GM12865 (cell line): ENCODE data around the gene LTBP1.

Source experiments
- DNase-seq: peaks from one replicate; pipeline ENCODE4 v3.0.0; 2010; ENCODE audit warnings: low read depth
- H3K4me3 ChIP-seq: 2 replicates; pipeline ENCODE4 v1.5.1; 2011; ENCODE audit warnings: mild to moderate bottlenecking, low read depth, low read length, control low read depth
- CTCF ChIP-seq: IDR thresholded peaks from 2 replicates; pipeline ENCODE4 v1.5.1; 2011; ENCODE audit warnings: low read length, control low read depth, low read depth, inconsistent platforms; ENCODE audit not compliant: insufficient read depth; ENCODE audit errors: missing control alignments

Gene LTBP1

GRCh38 chr2:33321876-33322483, 375.2 kb downstream of the LTBP1 start:
- no peak overlapping the region for H3K4me3 ChIP-seq
- no peak for DNase-seq
- TF ChIP-seq CTCF, result no peak

GRCh38 chr2:33322612-33323011, 375.9 kb downstream of the LTBP1 start:
- no peak for TF ChIP-seq CTCF
- H3K4me3 ChIP-seq, result no peak overlapping the region
- DNase-seq, result peak; percentile 6

GRCh38 chr2:33323957-33324356, 377.2 kb downstream of the LTBP1 start:
- DNase-seq, result no peak
- H3K4me3 ChIP-seq, result no peak overlapping the region
- no peak for TF ChIP-seq CTCF

- DNase-seq, result no peak
- no peak for TF ChIP-seq CTCF
- no peak overlapping the region for H3K4me3 ChIP-seq
These were observed 379.3 kb downstream of the LTBP1 start for GRCh38 chr2:33326100-33326499.

GRCh38 chr2:33333433-33333832, 386.7 kb downstream of the LTBP1 start:
- TF ChIP-seq CTCF, result no peak
- DNase-seq, result no peak
- H3K4me3 ChIP-seq, result no peak overlapping the region

GRCh38 chr2:33334083-33334482, 387.3 kb downstream of the LTBP1 start:
- no peak for TF ChIP-seq CTCF
- DNase-seq, result no peak

GRCh38 chr2:33335516-33335915, 388.8 kb downstream of the LTBP1 start:
- H3K4me3 ChIP-seq, result no peak overlapping the region
- DNase-seq, result no peak
- no peak for TF ChIP-seq CTCF

More at GRCh38 chr2:33334083-33334482, 387.3 kb downstream of the LTBP1 start:
- H3K4me3 ChIP-seq, result no peak overlapping the region
